GM18505 (cell line): Measurements from ENCODE around the gene RFC3.
A peak's percentile ranks its signal among the peaks of the same experiment; 100 is the strongest.

Source experiments
- ATAC-seq: cut with Tn5 transposase; IDR thresholded peaks from one replicate; pipeline ENCODE4 v1.9.1; 2021; ENCODE audit not compliant: unreplicated experiment
- POLR2A ChIP-seq: IDR thresholded peaks from 4 replicates; pipeline ENCODE4 v1.6.1; 2011; ENCODE audit warnings: borderline replicate concordance; ENCODE audit not compliant: insufficient read depth, insufficient read length; ENCODE audit errors: extremely low read depth

RFC3 gene

GRCh38 chr13:33865945-33866344, 48.0 kb downstream of the RFC3 start:
- peak; percentile 99 for ATAC-seq
- no peak for TF ChIP-seq POLR2A

DNA sequence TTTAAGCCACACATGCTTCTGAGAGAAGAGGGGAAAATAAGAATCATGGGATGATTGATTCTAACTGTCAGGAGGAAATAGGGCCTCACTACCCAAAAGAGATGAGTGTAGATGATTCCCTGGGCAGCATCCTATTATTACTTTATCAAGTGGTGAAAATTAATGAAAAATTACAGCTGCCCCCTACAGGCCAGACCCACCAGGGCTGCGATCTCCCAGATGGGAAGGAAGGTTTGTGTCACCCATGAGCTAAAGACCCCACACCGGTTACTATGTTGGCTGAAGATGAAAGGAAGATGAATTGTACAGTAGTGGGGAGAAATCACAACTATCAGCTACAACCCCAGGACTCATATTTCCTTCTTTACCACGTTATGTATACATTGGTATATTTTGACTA, 49.5 kb downstream of the RFC3 start:
- no peak for TF ChIP-seq POLR2A
- ATAC-seq, result no peak

GRCh38 chr13:33868343-33868994, 50.5 kb downstream of the RFC3 start:
- TF ChIP-seq POLR2A, result no peak

DNA sequence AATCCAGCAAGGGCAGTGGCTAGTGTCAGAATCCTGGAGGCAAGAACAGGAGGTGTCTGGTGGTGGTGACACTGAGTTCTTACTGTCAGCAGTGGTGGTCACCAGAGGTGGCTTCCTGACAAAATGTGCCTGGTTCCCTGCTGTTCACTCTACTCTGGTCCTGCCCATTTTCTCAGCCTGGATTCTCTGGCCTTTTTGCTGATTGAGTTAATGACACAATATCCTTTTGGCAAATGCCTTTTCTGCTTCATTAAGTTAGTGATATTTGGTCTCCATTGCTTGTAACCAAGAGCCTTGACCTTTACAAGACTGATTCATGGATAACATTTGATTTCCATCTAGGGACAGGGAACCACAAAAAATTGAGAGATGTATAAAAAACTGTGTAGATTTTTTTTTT, 51.1 kb downstream of the RFC3 start:
- TF ChIP-seq POLR2A, result no peak
- ATAC-seq, result no peak

More at GRCh38 chr13:33868343-33868994, 50.5 kb downstream of the RFC3 start:
- ATAC-seq, result no peak

DNA sequence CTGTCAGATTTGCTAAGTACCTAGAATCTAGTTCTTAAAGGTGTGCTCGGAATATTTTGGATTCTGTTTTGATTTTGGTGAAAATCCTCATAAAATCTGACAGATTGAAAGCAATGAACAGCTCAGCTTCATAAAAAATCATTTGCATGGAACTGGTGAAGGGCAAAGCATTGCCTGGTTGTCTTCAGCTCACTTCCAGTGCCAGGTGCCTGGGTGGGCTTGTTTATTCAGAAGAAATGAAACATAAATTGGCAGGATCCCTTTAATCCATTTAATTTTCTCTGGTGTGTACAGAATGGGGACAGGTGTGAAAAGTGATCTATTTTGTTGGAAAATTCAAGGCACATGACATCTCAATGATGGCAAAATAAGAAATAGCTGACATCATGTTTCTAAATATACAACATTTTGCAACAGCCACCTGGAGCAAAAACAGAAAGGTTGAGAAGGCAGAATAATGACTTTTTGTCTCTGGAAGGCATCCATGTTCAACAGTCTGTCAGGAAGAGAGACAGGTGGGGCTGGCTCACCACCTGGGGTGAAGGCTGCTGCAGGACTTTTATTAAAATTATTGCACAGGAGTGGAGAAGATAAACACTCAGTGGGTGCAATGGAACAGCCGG, 52.2 kb downstream of the RFC3 start:
- no peak for TF ChIP-seq POLR2A
- ATAC-seq, result no peak

DNA sequence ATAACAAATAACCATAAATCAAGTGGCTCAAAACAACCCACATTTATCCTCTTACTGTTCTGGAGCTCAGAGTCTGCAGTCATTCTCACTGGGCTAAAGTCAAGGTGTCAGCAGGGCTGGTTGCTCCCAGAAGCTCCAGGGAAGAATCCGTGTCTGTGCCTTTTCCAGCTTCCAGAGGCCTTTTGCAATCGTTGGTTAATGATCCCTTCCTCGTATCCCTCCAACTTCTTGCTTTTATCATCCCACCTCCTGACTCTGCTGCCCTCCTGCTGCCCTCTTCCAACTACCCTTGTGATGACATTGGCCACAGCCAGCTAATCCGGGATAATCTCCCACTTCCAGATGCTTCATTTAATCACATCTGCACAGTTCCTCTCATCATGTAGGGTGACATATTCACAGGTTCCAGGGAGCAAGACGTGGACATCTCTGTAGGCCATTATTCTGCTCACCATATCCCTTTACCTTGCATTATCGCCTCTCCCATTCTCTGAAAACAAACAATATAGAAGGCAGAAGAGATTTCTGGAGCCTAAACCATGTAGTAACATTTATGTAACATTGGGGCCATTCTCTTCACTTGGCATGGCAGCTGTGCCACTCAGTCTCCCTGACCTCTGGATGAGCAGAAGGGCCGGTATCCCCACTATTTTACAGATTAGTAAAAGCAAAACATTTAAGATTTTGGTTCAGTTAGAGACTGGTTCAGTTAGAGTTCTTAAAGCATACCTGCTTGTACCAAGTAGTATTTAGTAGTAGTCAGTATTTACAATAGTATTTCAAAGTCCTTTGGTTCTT, 53.5 kb downstream of the RFC3 start:
- ATAC-seq, result no peak
- TF ChIP-seq POLR2A, result no peak

- TF ChIP-seq POLR2A, result no peak
- no peak for ATAC-seq
These were observed 54.0 kb downstream of the RFC3 start for GRCh38 chr13:33872005-33872351.

DNA sequence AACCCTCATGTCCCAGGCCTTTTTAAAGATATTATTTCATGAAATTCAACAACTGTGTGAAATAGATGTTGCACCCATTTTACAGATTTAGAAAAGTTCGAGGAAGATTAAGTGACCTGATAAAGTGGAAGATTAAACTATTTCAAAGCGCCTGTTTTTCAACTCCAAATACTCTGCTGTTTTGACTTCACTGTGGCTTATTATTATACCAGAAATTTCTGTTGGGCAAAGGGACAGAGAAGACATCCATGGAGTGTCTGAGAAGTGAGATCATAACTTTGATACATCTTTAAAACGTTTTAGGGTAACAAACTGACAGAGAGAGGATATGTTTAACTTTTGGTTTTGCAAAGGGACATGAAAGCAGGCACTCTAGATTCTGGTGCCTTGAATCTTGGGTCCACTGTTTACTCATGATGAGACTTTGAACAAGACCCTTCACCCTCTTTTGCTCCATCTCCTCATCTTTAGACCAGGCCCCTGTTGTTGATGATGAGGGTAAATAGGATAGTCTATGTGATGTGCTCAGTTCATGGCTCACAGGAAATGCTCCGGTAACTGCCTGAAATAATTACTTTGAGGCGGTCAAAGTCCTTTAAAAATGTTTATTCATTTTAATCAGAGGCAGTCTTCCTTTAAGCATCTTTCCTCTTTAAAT, 55.4 kb downstream of the RFC3 start:
- TF ChIP-seq POLR2A, result no peak
- ATAC-seq, result no peak

DNA sequence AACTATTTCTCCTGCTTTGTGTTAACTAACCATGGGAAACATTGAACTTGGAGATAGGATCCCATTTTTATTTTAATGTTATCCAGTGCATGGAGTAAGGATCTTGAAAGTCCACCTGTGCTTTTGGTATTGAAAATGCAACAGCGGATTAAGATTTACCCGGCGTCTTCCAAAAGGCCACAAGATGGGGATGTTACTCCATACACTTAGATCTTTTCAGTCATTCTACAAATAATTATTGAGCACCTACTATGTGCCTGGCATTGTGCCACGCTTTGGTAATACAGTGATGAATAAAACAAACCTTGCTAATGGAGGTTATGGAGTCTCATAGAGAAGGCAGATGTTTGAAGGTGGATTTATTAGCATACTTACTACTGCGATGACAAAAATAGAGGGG, 56.9 kb downstream of the RFC3 start:
- ATAC-seq, result no peak
- no peak for TF ChIP-seq POLR2A

- TF ChIP-seq POLR2A, result no peak
- no peak for ATAC-seq
These were observed 57.9 kb downstream of the RFC3 start for GRCh38 chr13:33875618-33876401.

GRCh38 chr13:33876716-33877394, 58.9 kb downstream of the RFC3 start:
- ATAC-seq, result no peak

DNA sequence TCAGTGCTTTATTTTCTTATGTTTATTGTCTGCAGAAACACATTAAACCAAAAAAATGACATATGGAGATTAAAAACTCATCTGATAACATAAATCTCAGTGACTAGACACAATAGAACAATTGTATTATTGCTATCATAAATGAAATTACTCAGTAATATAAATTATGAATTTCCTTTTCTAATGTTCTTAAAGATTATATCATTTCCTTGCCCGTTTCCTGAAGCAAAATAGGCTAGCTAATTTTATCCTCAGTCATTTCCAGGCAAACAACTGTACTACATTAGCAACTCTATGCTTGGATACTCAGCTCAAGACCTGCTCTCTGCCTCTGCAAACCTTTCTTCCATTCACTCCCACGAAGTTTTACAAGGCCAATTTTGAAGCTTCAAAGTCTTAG, 61.2 kb downstream of the RFC3 start:
- TF ChIP-seq POLR2A, result no peak
- no peak for ATAC-seq

More at GRCh38 chr13:33876716-33877394, 58.9 kb downstream of the RFC3 start:
- TF ChIP-seq POLR2A, result no peak

- TF ChIP-seq POLR2A, result no peak
- no peak for ATAC-seq
These were observed 64.9 kb downstream of the RFC3 start for GRCh38 chr13:33882804-33883203.
